ENCODE data around the gene SESN2.

SESN2 gene

DNA sequence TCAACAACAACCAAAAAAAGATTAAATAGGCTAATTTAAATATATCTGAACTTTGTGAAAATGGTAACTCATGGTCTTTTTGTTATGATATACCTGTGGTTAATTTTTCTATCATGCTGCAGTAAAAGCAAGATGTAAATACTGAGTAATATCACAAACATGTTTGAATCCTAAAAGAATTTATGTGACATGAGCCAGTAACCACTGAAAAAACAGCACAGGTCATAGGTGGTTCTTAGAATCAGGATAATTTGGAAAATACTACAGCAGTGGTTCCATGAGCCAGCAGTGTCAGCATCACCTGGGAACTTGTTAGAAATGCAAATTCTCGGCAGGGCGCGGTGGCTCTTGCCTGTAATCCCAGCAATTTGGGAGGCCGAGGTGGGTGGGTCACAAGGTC lies 19.3 kb upstream of the SESN2 start:
- Histone ChIP-seq H3K9me3 (ENCODE audit: control insufficient read depth, insufficient read depth, low read depth, low read length) (no peaks in the 10 kb centered on the region), H3K27ac (ENCODE audit: low read depth, low read length) (no peak overlapping the region), H3K9ac (ENCODE audit: low read length) (no peak overlapping the region), H3K27me3 (ENCODE audit: control insufficient read depth, insufficient read depth, low read length) (no peaks in the 10 kb centered on the region), H3K36me3 (ENCODE audit: control insufficient read depth, insufficient read depth, low read length) (peaks cover 16% of the 10 kb centered on the region), H3K4me1 (ENCODE audit: control insufficient read depth, insufficient read depth, low read length) (peaks cover 5% of the 10 kb centered on the region; the same call in 1 of the 2 replicates), H3K4me3 (ENCODE audit: low read depth, low read length) (no peak overlapping the region)

- peaks cover 16% of the 10 kb centered on the region for H3K36me3 ChIP-seq (ENCODE audit: control insufficient read depth, insufficient read depth, low read length)
- H3K27me3 ChIP-seq (ENCODE audit: control insufficient read depth, insufficient read depth, low read length) = no peaks in the 10 kb centered on the region
- no peak overlapping the region for H3K9ac ChIP-seq (ENCODE audit: low read length)
- H3K9me3 ChIP-seq (ENCODE audit: control insufficient read depth, insufficient read depth, low read depth, low read length) = no peaks in the 10 kb centered on the region
- no peak overlapping the region for H3K4me3 ChIP-seq (ENCODE audit: low read depth, low read length)
- H3K4me1 ChIP-seq (ENCODE audit: control insufficient read depth, insufficient read depth, low read length) = peaks cover 3% of the 10 kb centered on the region; the same call in 1 of the 2 replicates
- H3K27ac ChIP-seq (ENCODE audit: low read depth, low read length) = no peak overlapping the region
Observed at GRCh38 chr1:28241638-28242241, 17.6 kb upstream of the SESN2 start.

- H3K27ac ChIP-seq (ENCODE audit: low read depth, low read length) = no peak overlapping the region
- no peaks in the 10 kb centered on the region for H3K27me3 ChIP-seq (ENCODE audit: control insufficient read depth, insufficient read depth, low read length)
- H3K9ac ChIP-seq (ENCODE audit: low read length) = no peak overlapping the region
- H3K4me3 ChIP-seq (ENCODE audit: low read depth, low read length) = no peak overlapping the region
- peaks cover 3% of the 10 kb centered on the region for H3K36me3 ChIP-seq (ENCODE audit: control insufficient read depth, insufficient read depth, low read length)
- H3K9me3 ChIP-seq (ENCODE audit: control insufficient read depth, insufficient read depth, low read depth, low read length) = no peaks in the 10 kb centered on the region
- H3K4me1 ChIP-seq (ENCODE audit: control insufficient read depth, insufficient read depth, low read length) = peaks cover 14% of the 10 kb centered on the region
Observed at GRCh38 chr1:28243685-28244311, 15.5 kb upstream of the SESN2 start.

GRCh38 chr1:28244549-28245251 lies 14.6 kb upstream of the SESN2 start:
- Histone ChIP-seq H3K4me1 (ENCODE audit: control insufficient read depth, insufficient read depth, low read length) (peaks cover 23% of the 10 kb centered on the region), H3K36me3 (ENCODE audit: control insufficient read depth, insufficient read depth, low read length) (peaks cover 3% of the 10 kb centered on the region), H3K27ac (ENCODE audit: low read depth, low read length) (no peak overlapping the region), H3K4me3 (ENCODE audit: low read depth, low read length) (no peak overlapping the region), H3K9me3 (ENCODE audit: control insufficient read depth, insufficient read depth, low read depth, low read length) (no peaks in the 10 kb centered on the region), H3K9ac (ENCODE audit: low read length) (no peak overlapping the region), H3K27me3 (ENCODE audit: control insufficient read depth, insufficient read depth, low read length) (no peaks in the 10 kb centered on the region)

- Histone ChIP-seq H3K9ac (ENCODE audit: low read length) (peak overlapping the region; percentile 54), H3K36me3 (ENCODE audit: control insufficient read depth, insufficient read depth, low read length) (no peaks in the 10 kb centered on the region), H3K4me1 (ENCODE audit: control insufficient read depth, insufficient read depth, low read length) (peaks cover 25% of the 10 kb centered on the region), H3K27me3 (ENCODE audit: control insufficient read depth, insufficient read depth, low read length) (no peaks in the 10 kb centered on the region), H3K27ac (ENCODE audit: low read depth, low read length) (peak overlapping the region; percentile 20; the same call in 1 of the 2 replicates), H3K4me3 (ENCODE audit: low read depth, low read length) (peak overlapping the region; percentile 56), H3K9me3 (ENCODE audit: control insufficient read depth, insufficient read depth, low read depth, low read length) (no peaks in the 10 kb centered on the region)
Observed at GRCh38 chr1:28246427-28246832, 12.9 kb upstream of the SESN2 start.

GRCh38 chr1:28247612-28248272 lies 11.6 kb upstream of the SESN2 start:
- H3K4me1 ChIP-seq (ENCODE audit: control insufficient read depth, insufficient read depth, low read length) = peaks cover 25% of the 10 kb centered on the region
- H3K9me3 ChIP-seq (ENCODE audit: control insufficient read depth, insufficient read depth, low read depth, low read length) = no peaks in the 10 kb centered on the region
- H3K27me3 ChIP-seq (ENCODE audit: control insufficient read depth, insufficient read depth, low read length) = no peaks in the 10 kb centered on the region
- no peaks in the 10 kb centered on the region for H3K36me3 ChIP-seq (ENCODE audit: control insufficient read depth, insufficient read depth, low read length)
- peak overlapping the region; percentile 29 for H3K9ac ChIP-seq (ENCODE audit: low read length)
- peak overlapping the region; percentile 51; the same call in 1 of the 2 replicates for H3K27ac ChIP-seq (ENCODE audit: low read depth, low read length)
- H3K4me3 ChIP-seq (ENCODE audit: low read depth, low read length) = peak overlapping the region; percentile 53

GRCh38 chr1:28248273-28249012 lies 10.9 kb upstream of the SESN2 start:
- Histone ChIP-seq H3K9me3 (ENCODE audit: control insufficient read depth, insufficient read depth, low read depth, low read length) (no peaks in the 10 kb centered on the region), H3K36me3 (ENCODE audit: control insufficient read depth, insufficient read depth, low read length) (no peaks in the 10 kb centered on the region), H3K27me3 (ENCODE audit: control insufficient read depth, insufficient read depth, low read length) (no peaks in the 10 kb centered on the region), H3K27ac (ENCODE audit: low read depth, low read length) (peak overlapping the region; percentile 66), H3K4me3 (ENCODE audit: low read depth, low read length) (peak overlapping the region; percentile 37), H3K9ac (ENCODE audit: low read length) (peak overlapping the region; percentile 61), H3K4me1 (ENCODE audit: control insufficient read depth, insufficient read depth, low read length) (peaks cover 25% of the 10 kb centered on the region)

GRCh38 chr1:28249013-28249865 lies 10.1 kb upstream of the SESN2 start:
- Histone ChIP-seq H3K9ac (ENCODE audit: low read length) (peak overlapping the region; percentile 61), H3K4me3 (ENCODE audit: low read depth, low read length) (0 out of 2 replicates have a peak overlapping the region, but pooled peaks have one; percentile 28), H3K36me3 (ENCODE audit: control insufficient read depth, insufficient read depth, low read length) (no peaks in the 10 kb centered on the region), H3K27ac (ENCODE audit: low read depth, low read length) (peak overlapping the region; percentile 66), H3K9me3 (ENCODE audit: control insufficient read depth, insufficient read depth, low read depth, low read length) (no peaks in the 10 kb centered on the region), H3K27me3 (ENCODE audit: control insufficient read depth, insufficient read depth, low read length) (no peaks in the 10 kb centered on the region), H3K4me1 (ENCODE audit: control insufficient read depth, insufficient read depth, low read length) (peaks cover 25% of the 10 kb centered on the region)

DNA sequence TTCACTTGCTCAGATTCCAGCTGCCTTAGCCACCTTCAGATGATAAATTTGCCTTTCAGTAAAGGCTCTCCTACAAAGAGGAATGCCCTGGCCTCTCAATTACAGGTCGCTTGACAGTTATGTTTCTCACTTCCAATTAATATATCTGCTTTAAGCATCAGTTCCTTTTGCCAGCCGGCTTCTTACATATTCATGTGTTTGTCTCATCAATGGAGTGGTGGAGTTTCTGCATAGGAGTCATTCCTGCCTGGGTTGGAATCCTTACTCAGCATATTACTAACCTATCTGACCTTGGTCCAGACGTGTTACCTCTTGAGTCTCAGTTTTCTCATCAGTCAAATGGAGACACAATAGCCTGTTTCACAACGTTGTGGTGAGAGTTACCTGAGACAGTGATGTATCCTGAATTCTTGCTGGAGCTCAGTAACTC lies 9.4 kb upstream of the SESN2 start:
- Histone ChIP-seq H3K36me3 (ENCODE audit: control insufficient read depth, insufficient read depth, low read length) (no peaks in the 10 kb centered on the region), H3K27me3 (ENCODE audit: control insufficient read depth, insufficient read depth, low read length) (no peaks in the 10 kb centered on the region), H3K4me1 (ENCODE audit: control insufficient read depth, insufficient read depth, low read length) (peaks cover 25% of the 10 kb centered on the region), H3K9ac (ENCODE audit: low read length) (peak overlapping the region; percentile 61), H3K27ac (ENCODE audit: low read depth, low read length) (peak overlapping the region; percentile 66), H3K4me3 (ENCODE audit: low read depth, low read length) (no peak overlapping the region), H3K9me3 (ENCODE audit: control insufficient read depth, insufficient read depth, low read depth, low read length) (no peaks in the 10 kb centered on the region)
